Measurements from ENCODE around the gene RAB9A. TPM values are rescaled to one million over a fixed set of nuclear protein-coding genes. Genes with fewer than 3 reads are reported as not detected.

The RAB9A gene
- total and polyA plus RNA-seq, 7 donors = 11.8 to 73.5 (median 28.6) TPM

DNA sequence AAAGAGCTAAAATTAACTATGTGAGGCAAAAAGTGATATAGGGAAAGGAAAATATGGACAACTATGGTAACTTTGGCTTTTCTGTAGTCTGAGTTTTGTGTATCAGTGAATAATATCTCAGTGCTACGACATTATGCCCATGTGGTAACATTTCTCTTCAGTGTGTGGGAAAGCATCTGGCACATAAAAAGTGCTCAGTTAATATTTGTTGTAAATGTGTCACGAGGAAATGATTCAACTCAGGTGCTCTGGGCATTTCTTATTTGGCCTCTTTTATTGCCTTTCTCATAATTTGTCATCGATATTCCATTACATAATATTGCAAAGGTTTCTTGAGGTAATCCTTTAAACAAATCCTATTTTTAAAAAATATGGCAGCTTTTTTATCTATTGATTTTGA lies 63.2 kb downstream of the RAB9A start:
- no peaks in the 10 kb centered on the region for H3K27me3 ChIP-seq
- no peak overlapping the region for H3K4me3 ChIP-seq
- no peak overlapping the region for H3K27ac ChIP-seq
- peaks cover 0 to 5% (median 0%) of the 10 kb centered on the region in 4 donors for H3K4me1 ChIP-seq
- no peak for DNase-seq
- peaks cover 0 to 8% (median 3%) of the 10 kb centered on the region in 4 donors for H3K36me3 ChIP-seq
- 42 to 69% methylated on average over 3 of the region's 3 CpGs for WGBS, 2 donors
- TF ChIP-seq, protein P1, sequence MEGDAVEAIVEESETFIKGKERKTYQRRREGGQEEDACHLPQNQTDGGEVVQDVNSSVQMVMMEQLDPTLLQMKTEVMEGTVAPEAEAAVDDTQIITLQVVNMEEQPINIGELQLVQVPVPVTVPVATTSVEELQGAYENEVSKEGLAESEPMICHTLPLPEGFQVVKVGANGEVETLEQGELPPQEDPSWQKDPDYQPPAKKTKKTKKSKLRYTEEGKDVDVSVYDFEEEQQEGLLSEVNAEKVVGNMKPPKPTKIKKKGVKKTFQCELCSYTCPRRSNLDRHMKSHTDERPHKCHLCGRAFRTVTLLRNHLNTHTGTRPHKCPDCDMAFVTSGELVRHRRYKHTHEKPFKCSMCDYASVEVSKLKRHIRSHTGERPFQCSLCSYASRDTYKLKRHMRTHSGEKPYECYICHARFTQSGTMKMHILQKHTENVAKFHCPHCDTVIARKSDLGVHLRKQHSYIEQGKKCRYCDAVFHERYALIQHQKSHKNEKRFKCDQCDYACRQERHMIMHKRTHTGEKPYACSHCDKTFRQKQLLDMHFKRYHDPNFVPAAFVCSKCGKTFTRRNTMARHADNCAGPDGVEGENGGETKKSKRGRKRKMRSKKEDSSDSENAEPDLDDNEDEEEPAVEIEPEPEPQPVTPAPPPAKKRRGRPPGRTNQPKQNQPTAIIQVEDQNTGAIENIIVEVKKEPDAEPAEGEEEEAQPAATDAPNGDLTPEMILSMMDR (IDR thresholded peaks at IDR 0.05) = no peak
- TF ChIP-seq EP300 (IDR thresholded peaks at IDR 0.05) (no peak), POLR2AphosphoS5 (IDR thresholded peaks at IDR 0.05) (no peak), POLR2A (IDR thresholded peaks at IDR 0.05) (no peak)
- intact Hi-C loops (cut with DNase I) = loop anchor here (5.0 kb wide), 1 partner anchor 280 kb away; no protein-coding TSS in a partner anchor
- H3K9me3 ChIP-seq = no peaks in the 10 kb centered on the region

DNA sequence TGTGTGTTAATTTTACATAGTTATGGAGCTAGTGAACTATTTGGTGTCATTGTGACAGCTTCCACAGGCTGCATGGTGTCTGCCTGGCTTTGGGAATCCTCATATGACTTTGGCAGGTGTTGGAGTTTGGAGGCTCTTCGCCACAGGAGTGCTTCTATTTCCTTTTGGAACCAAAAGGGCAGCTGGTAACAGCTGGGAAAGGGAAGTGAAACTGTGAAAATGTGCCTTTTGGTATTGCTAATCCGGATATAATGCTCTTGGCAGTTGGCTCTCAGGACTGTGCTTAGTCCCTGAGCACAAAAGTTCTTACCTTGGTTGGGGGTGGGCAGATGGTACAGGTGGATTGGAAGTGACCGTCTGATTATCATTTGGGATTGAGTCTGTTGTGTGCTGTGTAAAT lies 63.7 kb downstream of the RAB9A start:
- peaks cover 0 to 10% (median 0%) of the 10 kb centered on the region in 4 donors for H3K4me1 ChIP-seq
- no peaks in the 10 kb centered on the region for H3K9me3 ChIP-seq
- no peak overlapping the region for H3K27ac ChIP-seq
- intact Hi-C loops (cut with DNase I) = loop anchor here (5.0 kb wide), 1 partner anchor 280 kb away; no protein-coding TSS in a partner anchor
- WGBS, 2 donors = 6 to 27% methylated on average over 3 of the region's 3 CpGs
- peaks cover 0 to 8% (median 3%) of the 10 kb centered on the region in 4 donors for H3K36me3 ChIP-seq
- DNase-seq = no peak
- H3K4me3 ChIP-seq = no peak overlapping the region
- no peaks in the 10 kb centered on the region for H3K27me3 ChIP-seq
- TF ChIP-seq, protein P1 (IDR thresholded peaks at IDR 0.05) = no peak
- TF ChIP-seq POLR2AphosphoS5 (IDR thresholded peaks at IDR 0.05) (no peak), POLR2A (IDR thresholded peaks at IDR 0.05) (no peak), EP300 (IDR thresholded peaks at IDR 0.05) (no peak)

DNA sequence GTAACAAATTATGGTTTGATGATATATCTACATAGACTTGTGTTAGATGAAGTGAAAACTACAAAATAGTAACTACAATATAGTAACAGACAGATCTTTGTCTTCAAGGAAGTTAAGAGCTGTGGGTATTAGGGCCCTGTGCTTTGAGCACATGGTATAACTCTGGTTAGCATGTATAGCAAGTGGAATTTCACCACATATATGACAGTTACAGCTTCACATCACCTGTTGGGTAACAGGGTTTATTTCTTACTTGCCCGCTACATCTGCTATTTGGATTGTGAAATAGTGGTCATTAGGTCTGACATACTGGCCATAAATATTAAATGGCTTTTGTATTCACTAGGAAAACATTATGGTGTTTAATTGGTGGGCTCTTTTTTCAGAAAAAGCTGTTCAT lies 65.8 kb downstream of the RAB9A start:
- Histone ChIP-seq H3K9me3 (no peaks in the 10 kb centered on the region), H3K36me3 (peaks cover 0 to 10% (median 4%) of the 10 kb centered on the region in 4 donors), H3K4me1 (peaks cover 0 to 14% (median 0%) of the 10 kb centered on the region in 4 donors), H3K27ac (no peak overlapping the region), H3K27me3 (no peaks in the 10 kb centered on the region), H3K4me3 (no peak overlapping the region)
- intact Hi-C loops (cut with DNase I) = loop anchor here (5.0 kb wide), 1 partner anchor 278 kb away; no protein-coding TSS in a partner anchor
- DNase-seq = no peak
- TF ChIP-seq POLR2A (IDR thresholded peaks at IDR 0.05) (no peak), POLR2AphosphoS5 (IDR thresholded peaks at IDR 0.05) (no peak), EP300 (IDR thresholded peaks at IDR 0.05) (no peak)
- TF ChIP-seq, protein P1 (IDR thresholded peaks at IDR 0.05) = no peak
- WGBS, 2 donors = 85 to 88% methylated on average over 1 of the region's 1 CpG

DNA sequence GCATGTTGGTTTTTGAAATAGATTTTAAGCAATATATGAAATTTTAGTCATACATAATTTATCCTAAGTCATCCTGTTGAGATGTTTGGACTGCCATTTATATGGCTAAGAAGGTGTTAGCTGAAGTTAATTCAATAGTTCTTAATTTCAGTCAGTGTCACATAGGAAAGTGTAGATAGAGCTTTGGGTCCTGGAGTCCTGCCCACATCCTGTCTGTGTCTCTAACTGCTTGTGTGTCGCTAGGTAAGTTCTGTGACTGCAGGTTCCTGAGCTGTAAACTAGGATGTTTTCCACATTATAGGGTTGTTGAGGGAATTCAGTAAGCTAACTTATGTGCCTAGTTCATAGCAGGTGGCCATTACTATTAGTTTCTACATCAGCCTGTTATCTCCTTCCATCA lies 66.3 kb downstream of the RAB9A start:
- H3K27ac ChIP-seq = no peak overlapping the region

More for the DNA sequence above, 66.3 kb downstream of the RAB9A start:
- Histone ChIP-seq H3K4me1 (peaks cover 0 to 14% (median 0%) of the 10 kb centered on the region in 4 donors), H3K36me3 (peaks cover 0 to 14% (median 4%) of the 10 kb centered on the region in 4 donors), H3K9me3 (no peaks in the 10 kb centered on the region), H3K4me3 (no peak overlapping the region), H3K27me3 (no peaks in the 10 kb centered on the region)
- no peak for DNase-seq
- intact Hi-C loops (cut with DNase I) = no loop called here
- WGBS, 2 donors = 37 to 90% methylated on average over 1 of the region's 1 CpG
- no peak for TF ChIP-seq EP300 (IDR thresholded peaks at IDR 0.05)
- TF ChIP-seq POLR2AphosphoS5 (IDR thresholded peaks at IDR 0.05) = no peak
- TF ChIP-seq POLR2A (IDR thresholded peaks at IDR 0.05) = no peak
- TF ChIP-seq, protein P1 (IDR thresholded peaks at IDR 0.05) = no peak

Measured in sigmoid colon (tissue), 7 donors.